Measurements from ENCODE around the gene UBL7.

UBL7 gene

GRCh38 chr15:74408385-74408784 is 52.6 kb downstream of the UBL7 start:
- DNase-seq (ENCODE audit: low spot score): no peak

GRCh38 chr15:74406992-74407705 is 53.8 kb downstream of the UBL7 start:
- DNase-seq (ENCODE audit: low spot score): no peak

GRCh38 chr15:74406517-74406916 is 54.4 kb downstream of the UBL7 start:
- DNase-seq (ENCODE audit: low spot score): no peak

- no peak for DNase-seq (ENCODE audit: low spot score)
Observed at GRCh38 chr15:74405823-74406222, 55.1 kb downstream of the UBL7 start.

- peak; percentile 77 for DNase-seq (ENCODE audit: low spot score)
Observed at GRCh38 chr15:74403991-74404563, 56.9 kb downstream of the UBL7 start.

GRCh38 chr15:74403588-74403919 is 57.4 kb downstream of the UBL7 start:
- peak; percentile 73 for DNase-seq (ENCODE audit: low spot score)

GRCh38 chr15:74402873-74403587 is 57.9 kb downstream of the UBL7 start:
- DNase-seq (ENCODE audit: low spot score): peak; percentile 80

GRCh38 chr15:74402337-74402841 is 58.6 kb downstream of the UBL7 start:
- DNase-seq (ENCODE audit: low spot score): no peak

GRCh38 chr15:74400915-74401757 is 59.8 kb downstream of the UBL7 start:
- DNase-seq (ENCODE audit: low spot score): no peak

GRCh38 chr15:74400313-74400860 is 60.6 kb downstream of the UBL7 start:
- no peak for DNase-seq (ENCODE audit: low spot score)

GRCh38 chr15:74399511-74400312 is 61.2 kb downstream of the UBL7 start:
- no peak for DNase-seq (ENCODE audit: low spot score)

- no peak for DNase-seq (ENCODE audit: low spot score)
Observed at GRCh38 chr15:74399100-74399499, 61.9 kb downstream of the UBL7 start.

GRCh38 chr15:74398183-74398582 is 62.8 kb downstream of the UBL7 start:
- DNase-seq (ENCODE audit: low spot score): no peak

- peak; percentile 73 for DNase-seq (ENCODE audit: low spot score)
Observed at GRCh38 chr15:74397239-74398068, 63.5 kb downstream of the UBL7 start.

- peak; percentile 84 for DNase-seq (ENCODE audit: low spot score)
Observed at GRCh38 chr15:74396445-74397238, 64.3 kb downstream of the UBL7 start.

- DNase-seq (ENCODE audit: low spot score): peak; percentile 40
Observed at GRCh38 chr15:74396146-74396438, 64.9 kb downstream of the UBL7 start.
